ENCODE measurements around the gene TSPEAR.

Gene TSPEAR

GRCh38 chr21:44568667-44569556 lies 142.5 kb downstream of the TSPEAR start:
- no peak overlapping the region for H3K4me3 ChIP-seq (ENCODE audit: low read depth, low read length)
- TF ChIP-seq CTCF (IDR thresholded peaks at IDR 0.05; ENCODE audit: low read depth, low read length) = no peak

- no peak overlapping the region for H3K4me3 ChIP-seq (ENCODE audit: low read depth, low read length)
- TF ChIP-seq CTCF (IDR thresholded peaks at IDR 0.05; ENCODE audit: low read depth, low read length) = no peak
Measured at GRCh38 chr21:44568261-44568660, 143.1 kb downstream of the TSPEAR start.

GRCh38 chr21:44567481-44568171 lies 143.7 kb downstream of the TSPEAR start:
- H3K4me3 ChIP-seq (ENCODE audit: low read depth, low read length) = no peak overlapping the region
- TF ChIP-seq CTCF (IDR thresholded peaks at IDR 0.05; ENCODE audit: low read depth, low read length) = no peak

GRCh38 chr21:44566403-44566802 lies 145.0 kb downstream of the TSPEAR start:
- no peak for TF ChIP-seq CTCF (IDR thresholded peaks at IDR 0.05; ENCODE audit: low read depth, low read length)
- H3K4me3 ChIP-seq (ENCODE audit: low read depth, low read length) = no peak overlapping the region

- no peak for TF ChIP-seq CTCF (IDR thresholded peaks at IDR 0.05; ENCODE audit: low read depth, low read length)
- H3K4me3 ChIP-seq (ENCODE audit: low read depth, low read length) = no peak overlapping the region
Measured at GRCh38 chr21:44564886-44565598, 146.3 kb downstream of the TSPEAR start.

GRCh38 chr21:44564099-44564498 lies 147.3 kb downstream of the TSPEAR start:
- H3K4me3 ChIP-seq (ENCODE audit: low read depth, low read length) = no peak overlapping the region
- no peak for TF ChIP-seq CTCF (IDR thresholded peaks at IDR 0.05; ENCODE audit: low read depth, low read length)

Data from WI38 (cell line).